ENCODE results near the gene ANKRD53. TPM values are rescaled to one million over a fixed set of nuclear protein-coding genes. Genes with fewer than 3 reads are reported as not detected.

ANKRD53 gene
- polyA plus RNA-seq, 3 donors: 5.5 to 31.9 (median 8.9) TPM

DNA sequence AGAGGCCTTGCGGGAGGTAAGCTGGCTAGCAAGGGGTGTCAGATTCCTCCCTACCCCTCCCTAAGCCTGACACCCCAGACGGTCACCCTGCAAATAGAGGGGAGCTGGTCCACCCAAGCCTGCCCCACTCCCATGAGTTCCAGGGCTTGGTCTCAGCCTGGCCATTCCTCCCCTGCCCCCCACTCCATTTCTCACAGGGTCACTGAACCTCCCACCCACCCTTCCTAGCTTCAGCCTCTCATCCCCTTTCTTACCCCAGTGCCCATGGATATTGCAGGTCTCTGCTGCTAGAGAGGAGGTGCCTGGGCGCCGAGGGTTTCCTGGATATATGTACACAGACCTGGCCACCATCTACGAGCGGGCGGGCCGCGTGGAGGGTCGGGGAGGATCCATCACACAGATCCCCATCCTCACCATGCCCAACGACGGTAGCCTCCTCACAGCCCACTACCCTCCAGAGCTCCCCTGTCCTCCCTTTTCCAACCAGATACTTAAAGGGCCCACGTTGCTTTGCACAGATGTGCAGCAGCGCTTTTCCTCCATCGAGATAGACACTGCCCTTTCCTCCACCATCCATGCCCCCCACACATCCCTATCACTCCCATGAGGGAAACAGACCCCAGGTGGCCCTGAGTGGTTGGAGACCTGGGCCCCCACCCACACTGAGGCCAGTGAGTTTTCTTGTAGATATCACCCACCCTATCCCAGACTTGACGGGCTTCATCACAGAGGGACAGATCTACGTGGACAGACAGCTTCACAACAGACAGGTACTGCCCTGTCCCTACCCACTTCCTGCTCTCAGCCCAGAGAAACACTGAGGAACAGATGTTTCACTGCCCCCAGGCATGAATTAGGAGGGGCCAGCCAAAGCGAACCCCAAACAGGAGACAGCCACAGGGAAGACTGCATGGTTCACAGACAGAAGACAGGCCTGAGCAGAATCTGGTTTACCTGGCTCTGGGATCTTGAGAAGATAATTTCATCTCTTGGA is 15.2 kb upstream of the ANKRD53 start:
- H3K27ac ChIP-seq (ENCODE audit: low read depth, low read length): no peak overlapping the region
- 66 to 67% (median 66%) methylated on average over 18 of the region's 18 CpGs for WGBS, 3 donors

DNA sequence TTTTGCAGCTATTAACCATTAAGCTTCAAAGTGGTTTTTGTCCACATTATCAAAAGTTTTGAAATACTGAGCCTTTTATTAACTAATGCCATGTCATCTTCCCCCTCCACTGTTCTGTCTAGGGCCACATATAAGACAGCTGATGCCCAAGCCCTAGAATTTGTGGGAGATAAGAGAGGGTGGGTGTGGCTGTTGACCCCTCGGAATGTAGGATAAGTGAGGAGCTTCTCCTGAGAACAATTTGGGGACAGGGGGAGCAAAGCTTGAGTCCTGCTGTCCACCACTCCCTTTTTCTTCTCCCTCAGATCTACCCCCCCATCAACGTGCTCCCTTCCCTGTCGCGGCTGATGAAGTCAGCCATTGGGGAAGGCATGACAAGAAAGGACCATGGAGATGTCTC is 14.3 kb upstream of the ANKRD53 start:
- H3K27ac ChIP-seq (ENCODE audit: low read depth, low read length): no peak overlapping the region
- 55 to 68% (median 62%) methylated on average over 4 of the region's 4 CpGs for WGBS, 3 donors

DNA sequence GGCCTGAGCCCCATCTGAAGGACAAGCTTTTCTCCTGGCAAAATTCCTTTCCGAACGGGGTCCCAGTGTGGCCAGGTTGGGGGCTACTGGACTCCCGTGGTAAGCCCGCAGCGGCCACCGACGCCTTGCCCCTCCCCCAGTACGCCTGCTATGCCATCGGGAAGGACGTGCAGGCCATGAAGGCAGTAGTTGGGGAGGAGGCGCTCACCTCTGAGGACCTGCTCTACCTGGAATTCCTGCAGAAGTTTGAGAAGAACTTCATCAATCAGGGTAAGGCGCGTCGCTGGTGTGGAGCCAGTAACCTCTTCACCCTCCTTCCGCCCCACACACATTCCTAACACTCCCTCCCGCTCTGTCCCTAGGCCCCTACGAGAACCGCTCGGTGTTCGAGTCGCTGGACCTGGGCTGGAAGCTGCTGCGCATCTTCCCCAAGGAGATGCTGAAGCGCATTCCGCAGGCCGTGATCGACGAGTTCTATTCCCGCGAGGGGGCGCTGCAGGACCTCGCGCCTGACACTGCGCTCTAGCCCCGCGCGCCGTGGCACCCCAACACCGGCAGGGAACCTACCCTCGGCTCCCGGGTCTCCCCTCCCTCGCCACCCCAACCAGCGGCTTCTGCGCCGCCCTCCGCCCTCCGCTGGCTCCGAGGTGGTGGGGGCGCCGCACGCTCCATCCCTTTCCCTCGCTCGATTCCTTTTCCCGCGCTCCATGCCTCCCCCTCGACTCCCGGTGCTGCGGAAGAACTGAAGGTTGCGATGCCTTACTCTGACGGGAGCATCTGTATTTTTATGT is 13.6 kb upstream of the ANKRD53 start:
- WGBS, 3 donors: 8 to 15% (median 10%) methylated on average over 56 to 59 of the region's 59 CpGs
- no peak overlapping the region for H3K27ac ChIP-seq (ENCODE audit: low read depth, low read length)

DNA sequence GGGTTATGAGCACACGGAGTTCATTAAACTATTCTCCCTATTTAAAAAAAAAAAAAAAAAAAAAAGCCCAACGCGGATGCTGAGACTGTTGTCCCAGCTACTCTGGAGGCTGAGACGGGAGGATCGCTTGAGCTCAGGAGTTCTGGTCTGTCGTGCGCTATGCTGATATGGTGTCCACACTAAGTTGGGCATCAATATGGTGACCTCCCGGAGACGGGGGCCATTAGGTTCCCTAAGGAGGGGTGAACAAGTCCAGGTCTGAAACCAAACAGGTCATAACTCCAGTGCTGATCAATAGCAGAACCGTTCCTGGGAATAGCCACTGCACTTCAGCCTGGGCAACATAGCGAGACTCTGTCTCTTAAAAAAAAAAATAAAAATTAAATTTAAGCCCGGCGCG is 12.9 kb upstream of the ANKRD53 start:
- 68 to 74% (median 69%) methylated on average over 14 of the region's 14 CpGs for WGBS, 3 donors

DNA sequence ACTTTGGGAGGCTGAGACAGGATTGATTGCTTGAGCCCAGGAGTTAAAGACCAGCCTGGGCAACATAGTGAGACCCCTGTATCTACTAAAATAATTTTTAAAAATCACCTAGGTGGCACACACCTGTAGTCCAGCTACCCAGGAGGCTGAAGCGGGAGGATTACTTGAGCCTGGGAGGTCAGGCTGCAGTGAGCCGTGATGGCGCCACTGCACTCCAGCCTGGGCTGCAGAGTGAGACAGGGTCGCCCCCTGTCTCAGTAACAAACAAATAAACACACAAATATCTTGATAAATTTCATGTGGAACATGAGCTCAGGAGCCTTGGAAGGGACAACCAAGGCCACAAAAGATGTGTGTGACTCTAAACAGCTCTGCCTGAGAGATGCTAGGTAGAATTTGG is 11.7 kb upstream of the ANKRD53 start:
- no peak overlapping the region for H3K27ac ChIP-seq (ENCODE audit: low read depth, low read length)
- 71 to 80% (median 78%) methylated on average over 4 of the region's 4 CpGs for WGBS, 3 donors

More for the DNA sequence above, 12.9 kb upstream of the ANKRD53 start:
- H3K27ac ChIP-seq (ENCODE audit: low read depth, low read length): no peak overlapping the region

DNA sequence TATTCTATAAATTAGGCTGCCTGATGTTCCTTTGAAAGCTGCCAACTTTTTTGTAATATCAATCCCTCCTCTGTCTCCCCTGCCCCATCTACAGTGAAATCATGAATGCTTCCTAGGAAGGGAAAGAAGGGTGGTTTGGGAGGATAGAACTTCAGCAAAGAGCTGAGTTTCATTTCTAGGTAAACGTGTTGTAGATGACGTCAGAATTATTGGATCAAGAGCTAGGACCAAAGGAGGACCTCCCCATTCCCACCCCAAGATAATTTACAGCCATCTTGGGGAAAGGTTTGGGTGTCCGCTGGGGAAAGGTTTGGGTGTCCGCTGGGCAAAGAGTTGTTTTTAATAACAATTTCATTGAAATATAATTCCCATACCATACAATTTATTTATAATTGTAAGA is 11.2 kb upstream of the ANKRD53 start:
- H3K27ac ChIP-seq (ENCODE audit: low read depth, low read length): no peak overlapping the region
- WGBS, 3 donors: 66 to 71% (median 68%) methylated on average over 4 of the region's 4 CpGs

DNA sequence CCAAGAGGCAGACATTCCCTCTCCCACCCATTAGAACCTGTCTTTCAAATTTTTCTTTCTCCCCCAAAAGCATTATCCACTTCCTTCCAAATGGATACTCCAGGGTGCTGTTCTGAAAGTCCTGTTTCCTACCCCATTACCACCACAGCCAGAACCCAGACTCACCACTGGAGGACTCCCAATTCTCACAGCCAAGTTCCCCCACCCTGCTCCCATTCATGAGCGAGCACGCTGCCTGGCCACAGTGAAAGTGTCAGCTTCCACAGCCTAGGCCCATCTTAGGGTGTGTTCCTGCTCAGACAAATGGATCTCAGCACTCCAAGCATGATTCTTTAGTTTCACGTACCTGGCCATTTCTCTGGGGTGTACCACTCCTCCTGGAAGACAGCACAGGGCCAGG is 3.8 kb upstream of the ANKRD53 start:
- no peak overlapping the region for H3K27ac ChIP-seq (ENCODE audit: low read depth, low read length)
- WGBS, 3 donors: 92 to 94% (median 93%) methylated on average over 3 of the region's 3 CpGs

DNA sequence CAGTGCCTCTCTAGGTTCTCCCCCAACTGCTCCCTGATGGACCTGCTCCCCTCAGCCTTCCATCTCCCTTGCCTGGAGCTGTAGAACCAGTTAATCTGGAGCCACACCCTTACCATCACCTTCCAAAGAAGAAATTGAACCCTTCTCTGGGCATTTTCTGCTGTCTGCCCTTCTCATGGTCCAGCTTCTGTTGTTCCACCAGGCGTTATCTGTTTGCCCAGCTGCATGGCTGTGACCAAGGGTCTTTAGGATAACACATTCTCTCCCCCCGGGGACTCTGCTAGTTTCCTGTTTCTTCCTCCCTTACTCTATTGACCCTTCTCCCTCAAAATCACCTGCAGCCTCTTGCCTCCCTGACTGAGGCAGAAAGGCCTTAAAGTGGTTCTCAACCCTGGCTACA is 3.2 kb upstream of the ANKRD53 start:
- WGBS, 3 donors: 58 to 95% (median 94%) methylated on average over 2 of the region's 2 CpGs
- no peak overlapping the region for H3K27ac ChIP-seq (ENCODE audit: low read depth, low read length)

DNA sequence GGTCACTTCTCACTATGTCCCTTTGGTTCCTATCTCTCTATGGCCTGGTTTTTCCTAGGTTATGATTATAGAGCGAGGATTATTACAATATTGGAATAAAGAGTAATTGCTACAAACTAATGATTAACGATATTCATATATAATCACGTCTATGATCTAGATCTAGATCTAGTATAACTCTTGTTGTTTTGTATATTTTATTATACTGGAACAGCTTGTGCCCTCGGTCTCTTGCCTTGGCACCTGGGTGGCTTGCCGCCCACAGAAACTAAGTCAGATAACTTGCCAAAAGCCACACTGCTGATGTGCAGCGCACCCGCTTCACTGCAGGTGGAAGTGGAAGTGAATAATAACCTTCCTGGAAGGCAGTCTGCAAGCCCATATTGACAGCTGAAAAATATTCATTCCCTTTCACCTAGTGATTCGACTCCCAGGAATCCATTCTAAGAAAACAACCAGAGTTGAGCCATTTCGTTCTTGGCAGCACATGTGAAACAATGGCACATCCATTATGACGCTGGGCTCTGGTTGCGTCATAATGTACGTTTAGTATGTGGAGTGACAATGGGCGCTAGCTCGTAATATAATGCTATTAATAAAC is 725 bp upstream of the ANKRD53 start:
- no peak overlapping the region for H3K27ac ChIP-seq (ENCODE audit: low read depth, low read length)
- 13 to 34% (median 17%) methylated on average over 14 of the region's 14 CpGs for WGBS, 3 donors

DNA sequence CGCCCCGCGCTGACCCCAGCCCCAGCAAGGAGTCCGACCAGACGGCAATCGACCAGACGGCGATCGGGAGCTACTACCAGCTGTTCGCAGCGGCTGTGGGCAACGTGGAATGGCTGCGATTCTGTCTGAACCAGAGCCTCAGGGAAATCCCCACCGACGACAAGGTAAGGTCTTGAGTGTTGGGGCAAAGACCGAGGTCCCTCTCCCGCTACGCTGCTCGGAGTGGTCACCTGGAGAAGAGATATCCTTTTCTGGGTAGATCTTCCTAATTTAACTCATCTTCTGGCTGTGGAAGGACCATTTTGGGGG is 704 bp downstream of the ANKRD53 start:
- H3K27ac ChIP-seq (ENCODE audit: low read depth, low read length): no peak overlapping the region
- whole genome bisulfite sequencing, 3 donors: 23 to 32% (median 28%) methylated on average over 19 of the region's 19 CpGs

DNA sequence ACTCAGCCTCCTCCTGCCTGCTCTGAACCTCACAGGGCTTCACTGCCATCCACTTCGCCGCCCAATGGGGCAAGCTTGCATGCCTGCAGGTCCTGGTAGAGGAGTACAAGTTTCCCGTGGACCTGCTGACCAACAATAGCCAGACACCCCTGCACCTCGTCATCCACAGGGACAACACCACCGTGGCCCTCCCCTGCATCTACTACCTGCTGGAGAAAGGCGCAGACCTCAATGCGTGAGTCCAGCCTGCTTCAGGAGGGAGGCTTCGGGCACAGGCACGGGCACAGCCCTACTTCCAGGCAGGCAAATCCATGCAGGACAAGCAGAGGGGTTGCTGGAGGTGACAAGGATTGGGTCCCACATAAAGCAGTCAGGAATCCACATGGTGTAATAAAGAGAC is 1.2 kb downstream of the ANKRD53 start:
- 92 to 96% (median 96%) methylated on average over 9 of the region's 9 CpGs for WGBS, 3 donors
- no peak overlapping the region for H3K27ac ChIP-seq (ENCODE audit: low read depth, low read length)

DNA sequence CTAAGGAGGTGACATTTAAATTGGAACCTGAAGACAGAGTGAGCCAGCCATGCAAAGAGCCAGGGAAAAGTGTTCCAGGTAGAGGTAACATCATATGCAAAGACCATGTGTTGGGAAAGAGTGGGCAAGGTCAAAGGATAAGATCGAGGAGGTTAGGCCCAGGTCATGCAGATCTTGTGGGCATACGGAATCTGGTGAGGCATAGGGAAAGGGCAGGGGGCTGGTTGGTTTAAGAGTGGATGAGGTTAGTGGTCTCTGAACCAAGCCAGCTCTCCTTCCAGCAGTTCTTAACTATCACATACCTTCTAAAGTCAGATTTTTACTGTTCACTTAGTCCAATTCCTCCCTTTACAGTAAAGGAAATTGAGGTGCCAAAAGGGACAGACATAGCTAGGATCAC is 3.0 kb downstream of the ANKRD53 start:
- H3K27ac ChIP-seq (ENCODE audit: low read depth, low read length): no peak overlapping the region
- 75 to 89% (median 83%) methylated on average over 2 of the region's 2 CpGs for whole genome bisulfite sequencing, 3 donors

DNA sequence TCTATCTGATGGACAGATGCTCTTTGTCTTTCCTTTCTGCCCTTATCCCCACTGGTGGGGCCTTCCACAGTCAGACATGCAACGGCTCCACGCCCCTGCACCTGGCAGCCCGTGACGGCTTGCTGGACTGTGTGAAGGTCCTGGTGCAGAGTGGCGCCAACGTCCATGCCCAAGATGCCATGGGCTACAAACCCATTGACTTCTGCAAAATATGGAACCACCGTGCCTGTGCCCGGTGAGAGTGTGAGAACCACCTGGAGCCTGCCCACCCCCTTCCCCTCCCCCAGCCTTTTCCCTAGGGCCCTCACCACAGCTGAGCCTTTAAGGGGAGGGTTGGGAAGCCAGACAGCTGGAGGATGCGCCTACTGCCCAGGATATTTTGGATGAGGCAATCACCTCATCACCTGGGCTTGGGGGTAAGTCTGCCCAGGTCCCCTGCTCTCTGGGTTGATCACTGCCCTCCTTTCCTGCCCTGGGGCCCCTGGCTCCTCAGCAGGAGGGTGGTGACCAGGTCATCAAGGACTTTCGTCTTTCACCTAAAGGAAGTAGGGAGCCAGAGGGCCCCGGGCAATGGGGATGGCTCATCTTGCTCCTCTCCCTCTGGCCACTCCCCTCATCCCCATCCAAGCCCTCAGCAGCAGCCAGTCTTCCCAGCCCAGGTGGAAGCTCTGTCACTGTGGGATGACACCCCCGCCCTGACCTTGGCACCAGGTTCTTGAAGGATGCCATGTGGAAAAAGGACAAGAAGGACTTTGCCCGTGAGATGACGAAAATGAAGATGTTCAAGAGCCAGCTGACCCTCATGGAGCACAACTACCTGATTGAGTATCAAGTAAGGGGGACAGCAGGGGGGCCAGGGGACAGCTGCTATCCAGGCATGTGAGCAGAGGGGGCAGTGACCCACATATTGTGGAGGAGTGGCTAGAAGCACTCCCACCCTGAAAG is 3.7 kb downstream of the ANKRD53 start:
- no peak overlapping the region for H3K27ac ChIP-seq (ENCODE audit: low read depth, low read length)
- WGBS, 3 donors: 86 to 93% (median 91%) methylated on average over 14 of the region's 14 CpGs

DNA sequence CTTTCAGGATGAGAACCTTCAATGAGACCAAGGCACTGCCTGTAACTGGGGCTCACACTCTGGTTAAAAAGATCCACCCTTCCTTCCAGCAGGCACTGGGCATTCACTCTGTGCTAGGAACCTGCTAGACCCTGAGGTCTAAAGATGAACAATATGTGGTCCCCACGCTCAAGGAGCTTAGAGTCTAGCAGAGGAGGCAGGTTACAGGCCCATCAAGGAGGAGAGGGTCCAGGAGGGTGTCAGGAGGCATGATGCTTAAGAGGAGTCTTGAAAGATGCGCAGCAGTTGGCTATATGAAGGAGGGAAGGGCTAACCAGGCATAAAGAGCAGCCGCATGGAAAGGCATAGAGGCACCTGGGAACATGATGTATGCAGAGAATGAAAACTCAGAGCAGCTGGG is 4.5 kb downstream of the ANKRD53 start:
- 95 to 96% (median 95%) methylated on average over 3 of the region's 3 CpGs for WGBS, 3 donors

DNA sequence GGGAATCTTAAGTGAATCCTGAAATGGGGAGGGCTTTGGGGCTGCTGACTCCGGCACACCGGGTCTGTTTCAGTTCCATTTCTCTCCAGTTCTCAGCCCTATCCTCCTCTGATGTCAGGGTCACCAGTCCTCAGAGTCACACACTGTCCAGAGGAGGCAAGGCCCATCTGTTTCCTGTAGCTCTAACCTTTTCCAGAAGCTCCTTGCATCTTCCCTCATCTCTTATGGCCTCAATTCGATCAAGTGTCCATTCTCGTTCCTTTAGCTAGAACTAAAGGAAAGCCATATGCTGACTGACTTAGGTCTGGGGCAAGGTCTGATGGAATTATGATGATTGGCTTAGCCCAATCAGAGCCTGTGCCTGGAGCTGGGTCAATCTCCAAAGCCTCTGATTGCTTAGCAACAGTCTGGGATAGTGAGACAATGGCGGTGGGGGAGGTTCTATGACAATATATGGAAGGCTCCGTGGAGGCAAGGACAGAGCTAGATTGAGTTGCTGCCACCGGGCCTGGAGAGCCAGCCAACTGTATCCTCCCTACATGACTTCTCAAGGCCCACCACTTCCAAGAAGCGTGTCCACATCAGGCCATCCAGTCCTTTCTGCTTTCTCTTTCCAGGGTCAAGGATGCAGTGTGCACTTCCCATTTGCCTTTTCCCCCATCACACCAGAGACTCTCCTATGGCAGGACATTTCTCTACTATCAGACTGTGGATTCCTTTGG is 5.2 kb downstream of the ANKRD53 start:
- no peak overlapping the region for H3K27ac ChIP-seq (ENCODE audit: low read depth, low read length)
- 87 to 94% (median 91%) methylated on average over 8 of the region's 8 CpGs for WGBS, 3 donors

More for the DNA sequence above, 4.5 kb downstream of the ANKRD53 start:
- H3K27ac ChIP-seq (ENCODE audit: low read depth, low read length): no peak overlapping the region

DNA sequence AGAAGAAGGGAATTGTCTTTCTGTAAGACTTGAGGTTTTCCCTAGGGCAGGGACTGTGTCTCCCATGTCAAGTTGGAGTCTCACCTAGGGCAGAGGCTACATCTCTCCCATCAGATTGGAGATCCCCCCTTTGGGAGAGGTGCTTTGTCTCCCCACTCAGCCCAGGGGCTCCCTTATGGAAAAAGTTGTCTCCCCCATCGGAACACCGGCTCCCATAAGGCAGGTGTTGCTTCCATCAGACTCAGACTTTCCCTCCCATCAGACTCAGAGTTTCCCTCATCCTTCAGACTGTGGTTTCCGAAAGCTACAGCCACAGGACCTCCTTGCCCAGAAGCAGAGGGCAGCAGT is 5.8 kb downstream of the ANKRD53 start:
- 61 to 95% (median 64%) methylated on average over 3 of the region's 3 CpGs for WGBS, 3 donors
- H3K27ac ChIP-seq (ENCODE audit: low read depth, low read length): no peak overlapping the region

DNA sequence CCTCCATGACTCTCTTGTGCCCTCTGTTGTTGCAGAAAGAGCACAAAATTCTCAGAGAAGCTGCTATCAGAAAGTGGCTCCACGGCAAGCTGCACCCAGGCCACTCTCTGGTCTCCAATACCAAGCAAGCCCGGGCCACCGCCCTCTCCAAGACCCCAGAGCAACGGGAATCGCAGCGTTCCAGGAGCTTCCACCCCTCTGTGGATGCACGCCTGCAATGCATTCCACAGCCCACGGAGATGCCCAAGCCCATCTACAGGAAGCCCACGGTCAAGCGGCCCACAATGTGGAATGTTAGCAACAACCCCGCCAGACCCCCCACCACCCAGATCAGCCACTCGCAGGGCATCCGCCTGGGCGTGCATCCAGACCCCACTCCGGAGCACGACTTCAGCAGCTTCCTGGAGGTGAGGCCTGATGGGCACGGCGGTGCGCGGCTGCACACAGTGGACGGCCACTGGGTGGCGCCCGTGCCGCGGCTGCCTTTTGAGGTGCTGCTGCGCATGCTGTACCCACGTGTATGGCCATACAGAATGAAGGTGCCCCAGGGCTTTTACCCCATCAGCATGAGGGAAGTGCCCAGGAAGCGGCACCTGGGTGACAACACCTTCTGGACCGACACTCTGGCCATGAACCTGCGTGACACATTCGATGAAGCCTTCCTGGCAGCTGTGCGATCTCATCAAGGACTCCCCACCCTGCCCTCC is 6.3 kb downstream of the ANKRD53 start:
- 24 to 31% (median 29%) methylated on average over 32 of the region's 32 CpGs for WGBS, 3 donors
- H3K27ac ChIP-seq (ENCODE audit: low read depth, low read length): no peak overlapping the region

Data from adipose tissue (tissue), 3 donors.